Measurements from ENCODE around the gene SPATA24. TPM values are rescaled to one million over a fixed set of nuclear protein-coding genes. Genes with fewer than 3 reads are reported as not detected.
"Not testable (repeated sequence)": the region's sequence is repeated elsewhere in the genome, so short reads cannot be mapped to it uniquely, and the experiment has no call there.

SPATA24 gene
- total RNA-seq, 2 donors from 2014 or later, result 9.5 to 29.7 TPM

DNA sequence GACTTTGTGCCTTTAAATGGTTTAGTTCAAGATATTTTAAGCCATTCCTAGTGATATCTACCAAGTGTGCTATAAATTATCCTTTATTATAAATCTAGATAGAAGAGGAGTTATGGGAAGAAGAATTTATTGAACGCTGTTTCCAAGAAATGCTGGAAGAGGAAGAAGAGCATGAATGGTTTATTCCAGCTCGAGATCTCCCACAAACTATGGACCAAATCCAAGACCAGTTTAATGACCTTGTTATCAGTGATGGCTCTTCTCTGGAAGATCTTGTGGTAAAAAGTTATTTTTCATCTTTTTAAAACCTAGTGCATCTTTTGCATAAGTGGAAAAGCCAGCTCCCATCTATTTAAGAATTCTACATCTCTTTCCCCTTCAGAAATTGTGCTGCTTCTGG lies 39.4 kb downstream of the SPATA24 start:
- H3K4me1 ChIP-seq, result peaks cover 0 to 7% of the 10 kb centered on the region in 2 donors
- no peak overlapping the region for H3K27ac ChIP-seq
- no peaks in the 10 kb centered on the region for H3K27me3 ChIP-seq
- H3K36me3 ChIP-seq, result peaks cover 55% of the 10 kb centered on the region
- no peaks in the 10 kb centered on the region for H3K9me3 ChIP-seq
- no peak for DNase-seq (ENCODE audit: low spot score)
- no peak overlapping the region for H3K4me3 ChIP-seq
- TF ChIP-seq, protein P1, sequence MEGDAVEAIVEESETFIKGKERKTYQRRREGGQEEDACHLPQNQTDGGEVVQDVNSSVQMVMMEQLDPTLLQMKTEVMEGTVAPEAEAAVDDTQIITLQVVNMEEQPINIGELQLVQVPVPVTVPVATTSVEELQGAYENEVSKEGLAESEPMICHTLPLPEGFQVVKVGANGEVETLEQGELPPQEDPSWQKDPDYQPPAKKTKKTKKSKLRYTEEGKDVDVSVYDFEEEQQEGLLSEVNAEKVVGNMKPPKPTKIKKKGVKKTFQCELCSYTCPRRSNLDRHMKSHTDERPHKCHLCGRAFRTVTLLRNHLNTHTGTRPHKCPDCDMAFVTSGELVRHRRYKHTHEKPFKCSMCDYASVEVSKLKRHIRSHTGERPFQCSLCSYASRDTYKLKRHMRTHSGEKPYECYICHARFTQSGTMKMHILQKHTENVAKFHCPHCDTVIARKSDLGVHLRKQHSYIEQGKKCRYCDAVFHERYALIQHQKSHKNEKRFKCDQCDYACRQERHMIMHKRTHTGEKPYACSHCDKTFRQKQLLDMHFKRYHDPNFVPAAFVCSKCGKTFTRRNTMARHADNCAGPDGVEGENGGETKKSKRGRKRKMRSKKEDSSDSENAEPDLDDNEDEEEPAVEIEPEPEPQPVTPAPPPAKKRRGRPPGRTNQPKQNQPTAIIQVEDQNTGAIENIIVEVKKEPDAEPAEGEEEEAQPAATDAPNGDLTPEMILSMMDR (IDR thresholded peaks at IDR 0.05), result no peak

DNA sequence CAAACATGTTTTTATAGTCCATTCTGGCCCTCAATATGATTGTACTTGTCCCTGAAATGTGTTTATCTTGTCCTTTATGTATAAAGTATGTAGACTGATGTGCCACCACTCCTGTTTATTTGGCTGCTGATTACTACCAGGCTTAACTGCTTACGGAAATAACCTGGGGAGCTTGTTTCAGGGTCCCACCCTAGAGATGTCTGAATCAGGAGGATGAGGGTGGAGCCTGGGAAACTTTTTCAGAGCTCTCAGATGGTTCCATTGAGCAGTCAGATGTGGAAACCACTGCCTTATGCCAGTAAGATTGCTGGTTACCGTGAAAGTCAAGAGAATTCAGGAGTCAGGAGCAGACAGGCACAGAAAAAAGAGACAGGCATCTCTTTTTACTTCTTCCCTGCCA lies 40.0 kb downstream of the SPATA24 start:
- peaks cover 0 to 7% of the 10 kb centered on the region in 2 donors for H3K4me1 ChIP-seq
- H3K9me3 ChIP-seq, result no peaks in the 10 kb centered on the region
- no peak overlapping the region for H3K4me3 ChIP-seq
- no peaks in the 10 kb centered on the region for H3K27me3 ChIP-seq
- H3K36me3 ChIP-seq, result peaks cover 50% of the 10 kb centered on the region
- H3K27ac ChIP-seq, result no peak overlapping the region
- DNase-seq (ENCODE audit: low spot score), result no peak
- TF ChIP-seq, protein P1 (IDR thresholded peaks at IDR 0.05), result no peak

DNA sequence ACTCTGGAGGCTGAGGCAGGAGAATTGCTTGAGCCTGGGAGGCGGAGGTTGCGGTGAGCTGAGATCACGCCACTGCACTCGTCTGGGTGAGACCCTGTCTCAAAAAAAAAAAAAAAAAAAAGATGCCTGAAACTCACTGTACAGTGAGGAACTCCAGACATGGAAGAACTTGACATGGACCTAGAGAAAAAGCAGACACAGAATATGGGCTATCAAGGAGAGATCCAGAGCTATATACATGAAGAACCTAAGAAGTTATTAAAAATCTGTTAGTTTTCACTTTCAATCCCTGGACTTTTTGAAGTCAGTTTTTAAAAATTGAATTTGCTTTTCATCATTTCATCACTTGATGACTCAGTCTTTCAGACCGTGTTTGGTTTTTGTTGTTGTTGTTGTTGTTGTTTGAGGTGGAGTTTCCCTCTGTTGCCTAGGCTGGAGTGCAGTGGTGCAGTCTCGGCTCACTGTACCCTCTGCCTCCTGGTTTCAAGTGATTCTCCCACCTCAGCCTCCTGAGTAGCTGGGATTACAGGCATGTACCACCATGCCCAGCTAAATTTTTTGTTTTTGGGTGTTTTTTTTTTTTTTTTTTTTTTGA lies 42.0 kb downstream of the SPATA24 start:
- Histone ChIP-seq H3K9me3 (no peaks in the 10 kb centered on the region), H3K27me3 (no peaks in the 10 kb centered on the region), H3K4me3 (no peak overlapping the region), H3K36me3 (peaks cover 34% of the 10 kb centered on the region), H3K27ac (no peak overlapping the region), H3K4me1 (no peaks in the 10 kb centered on the region)
- TF ChIP-seq, protein P1 (IDR thresholded peaks at IDR 0.05), result no peak
- DNase-seq (ENCODE audit: low spot score), result no peak

DNA sequence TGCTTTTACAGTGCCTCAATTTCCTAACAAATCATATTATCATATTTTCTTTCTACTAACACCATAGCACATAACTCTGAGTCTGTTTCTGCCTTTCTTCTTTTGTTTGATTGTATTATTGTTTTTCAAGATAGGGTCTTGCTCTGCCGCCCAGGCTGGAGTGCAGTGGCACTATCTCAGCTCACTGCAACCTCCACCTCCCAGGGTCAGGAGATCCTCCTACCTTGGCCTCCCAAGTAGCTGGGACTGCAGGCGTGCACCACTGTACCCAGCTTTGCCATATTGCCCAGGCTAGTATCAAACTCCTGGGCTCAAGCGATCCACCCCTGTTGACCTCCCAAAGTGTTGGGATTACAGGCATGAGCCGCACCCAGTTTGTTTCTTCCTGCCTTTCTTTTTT lies 43.5 kb downstream of the SPATA24 start:
- TF ChIP-seq, protein P1 (IDR thresholded peaks at IDR 0.05), result no peak
- Histone ChIP-seq H3K27me3 (no peaks in the 10 kb centered on the region), H3K4me3 (no peak overlapping the region), H3K36me3 (peaks cover 19% of the 10 kb centered on the region), H3K9me3 (no peaks in the 10 kb centered on the region), H3K4me1 (no peaks in the 10 kb centered on the region), H3K27ac (no peak overlapping the region)
- no peak for DNase-seq (ENCODE audit: low spot score)

DNA sequence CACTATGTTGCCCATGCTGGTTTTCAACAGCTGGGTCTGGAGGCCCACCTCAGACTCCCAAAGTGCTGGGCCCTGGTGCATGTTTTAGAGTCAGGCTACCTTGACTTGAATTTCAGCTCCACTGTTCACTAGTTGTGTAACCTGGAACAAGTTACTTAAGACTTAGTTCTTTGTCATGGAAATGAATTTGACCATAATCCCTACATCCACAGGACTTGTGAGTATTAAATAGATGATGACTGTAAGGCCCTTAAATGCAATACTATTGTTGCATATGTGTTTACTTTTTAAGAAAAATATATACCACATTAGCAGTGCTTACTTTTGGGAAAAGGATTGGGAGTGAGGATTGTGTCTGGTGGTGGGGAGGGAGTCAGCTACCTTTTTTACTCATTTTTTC lies 45.8 kb downstream of the SPATA24 start:
- Histone ChIP-seq H3K36me3 (no peaks in the 10 kb centered on the region), H3K4me1 (no peaks in the 10 kb centered on the region), H3K9me3 (no peaks in the 10 kb centered on the region), H3K27ac (no peak overlapping the region), H3K27me3 (no peaks in the 10 kb centered on the region), H3K4me3 (no peak overlapping the region)
- TF ChIP-seq, protein P1 (IDR thresholded peaks at IDR 0.05), result no peak
- DNase-seq (ENCODE audit: low spot score), result no peak

DNA sequence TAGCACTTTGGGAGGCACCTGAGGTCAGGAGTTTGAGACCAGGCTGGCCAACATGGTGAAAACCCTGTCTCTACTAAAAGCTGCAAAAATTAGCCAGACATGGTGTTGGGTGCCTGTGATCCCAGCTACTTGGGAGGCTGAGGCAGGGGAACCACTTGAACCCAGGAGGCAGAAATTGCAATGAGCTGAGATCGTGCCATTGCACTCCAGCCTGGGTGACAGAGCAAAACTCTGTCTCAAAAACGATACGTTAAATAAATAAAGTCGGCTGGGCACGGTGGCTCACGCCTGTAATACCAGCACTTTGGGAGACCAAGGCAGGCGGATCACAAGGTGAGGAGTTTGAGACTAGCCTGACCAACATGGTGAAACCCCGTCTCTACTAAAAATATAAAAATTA lies 48.0 kb downstream of the SPATA24 start:
- not testable (repeated sequence) for DNase-seq (ENCODE audit: low spot score); H3K4me3 ChIP-seq; H3K9me3 ChIP-seq; H3K27ac ChIP-seq; H3K27me3 ChIP-seq; H3K4me1 ChIP-seq; H3K36me3 ChIP-seq

Data from right atrium auricular region (tissue), 2 donors.